Measurements from ENCODE around the gene TAF11L6. TPM values are rescaled to one million over a fixed set of nuclear protein-coding genes. Genes with fewer than 3 reads are reported as not detected.

Gene TAF11L6
- total and polyA plus RNA-seq, 8 donors = not detected

Other genes with a start within 250 kb of the TAF11L6 start
- gene TAF11L2, start 30.4 kb upstream of the TAF11L6 start, total RNA-seq = not detected
- not detected for gene TAF11L2, start 30.4 kb upstream of the TAF11L6 start, polyA plus RNA-seq (ENCODE audit: insufficient read length in 6 of 6)
- gene TAF11L3, start 10.3 kb upstream of the TAF11L6 start, total RNA-seq = not detected
- not detected for gene TAF11L3, start 10.3 kb upstream of the TAF11L6 start, polyA plus RNA-seq (ENCODE audit: insufficient read length in 6 of 6)
- gene TAF11L4, start 6.9 kb upstream of the TAF11L6 start, total RNA-seq = not detected
- gene TAF11L4, start 6.9 kb upstream of the TAF11L6 start, polyA plus RNA-seq (ENCODE audit: insufficient read length in 6 of 6) = not detected
- not detected for gene TAF11L5, start 3.4 kb upstream of the TAF11L6 start, total RNA-seq
- gene TAF11L5, start 3.4 kb upstream of the TAF11L6 start, polyA plus RNA-seq (ENCODE audit: insufficient read length in 6 of 6) = not detected
- not detected for gene TAF11L7, start 57.1 kb downstream of the TAF11L6 start, total RNA-seq
- gene TAF11L7, start 57.1 kb downstream of the TAF11L6 start, polyA plus RNA-seq (ENCODE audit: insufficient read length in 6 of 6) = not detected
- gene TAF11L8, start 62.3 kb downstream of the TAF11L6 start, total RNA-seq = not detected
- gene TAF11L8, start 62.3 kb downstream of the TAF11L6 start, polyA plus RNA-seq (ENCODE audit: insufficient read length in 6 of 6) = not detected
- gene TAF11L9, start 65.7 kb downstream of the TAF11L6 start, total RNA-seq = not detected
- not detected for gene TAF11L9, start 65.7 kb downstream of the TAF11L6 start, polyA plus RNA-seq (ENCODE audit: insufficient read length in 6 of 6)
- not detected for gene TAF11L10, start 69.2 kb downstream of the TAF11L6 start, total RNA-seq
- not detected for gene TAF11L10, start 69.2 kb downstream of the TAF11L6 start, polyA plus RNA-seq (ENCODE audit: insufficient read length in 6 of 6)
- gene TAF11L11, start 75.5 kb downstream of the TAF11L6 start, total RNA-seq = not detected
- gene TAF11L11, start 75.5 kb downstream of the TAF11L6 start, polyA plus RNA-seq (ENCODE audit: insufficient read length in 6 of 6) = not detected
- gene TAF11L12, start 81.7 kb downstream of the TAF11L6 start, total RNA-seq = not detected
- not detected for gene TAF11L12, start 81.7 kb downstream of the TAF11L6 start, polyA plus RNA-seq (ENCODE audit: insufficient read length in 6 of 6)
- not detected for gene TAF11L13, start 103.4 kb downstream of the TAF11L6 start, total RNA-seq
- not detected for gene TAF11L13, start 103.4 kb downstream of the TAF11L6 start, polyA plus RNA-seq (ENCODE audit: insufficient read length in 6 of 6)
- not detected for gene TAF11L14, start 105.8 kb downstream of the TAF11L6 start, total RNA-seq
- gene TAF11L14, start 105.8 kb downstream of the TAF11L6 start, polyA plus RNA-seq (ENCODE audit: insufficient read length in 6 of 6) = not detected